ENCODE measurements around the gene CACTIN. TPM values are rescaled to one million over a fixed set of nuclear protein-coding genes. Genes with fewer than 3 reads are reported as not detected.

Gene CACTIN
- total RNA-seq, 4 donors from 2014 or later, result 6.8 to 28.4 (median 20.7) TPM

DNA sequence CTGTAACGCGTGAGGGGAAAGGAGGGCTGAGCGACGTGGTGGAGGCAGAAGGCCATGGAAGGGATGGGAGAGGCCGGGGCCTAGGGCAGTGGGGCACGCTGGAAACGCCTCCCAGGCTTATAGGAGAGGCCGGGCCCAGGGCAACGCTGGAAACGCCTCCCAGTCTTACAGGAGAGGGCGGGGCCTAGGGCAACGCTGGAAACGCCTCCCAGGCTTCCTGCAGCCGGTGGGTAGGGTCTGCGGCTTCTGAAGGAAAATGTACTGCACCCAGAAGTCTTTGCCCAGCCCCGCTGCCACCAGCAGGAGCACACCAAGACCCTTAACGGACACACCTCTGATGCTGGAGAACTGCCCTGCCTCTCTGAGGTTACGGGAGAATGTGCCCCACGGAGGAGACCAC is 9.1 kb downstream of the CACTIN start:
- Histone ChIP-seq H3K9me3 (no peaks in the 10 kb centered on the region), H3K27me3 (no peaks in the 10 kb centered on the region), H3K4me3 (no peak overlapping the region), H3K36me3 (no peaks in the 10 kb centered on the region), H3K27ac (no peak overlapping the region), H3K4me1 (no peaks in the 10 kb centered on the region)
- TF ChIP-seq POLR2A (IDR thresholded peaks at IDR 0.05), result no peak
- TF ChIP-seq, protein P1, sequence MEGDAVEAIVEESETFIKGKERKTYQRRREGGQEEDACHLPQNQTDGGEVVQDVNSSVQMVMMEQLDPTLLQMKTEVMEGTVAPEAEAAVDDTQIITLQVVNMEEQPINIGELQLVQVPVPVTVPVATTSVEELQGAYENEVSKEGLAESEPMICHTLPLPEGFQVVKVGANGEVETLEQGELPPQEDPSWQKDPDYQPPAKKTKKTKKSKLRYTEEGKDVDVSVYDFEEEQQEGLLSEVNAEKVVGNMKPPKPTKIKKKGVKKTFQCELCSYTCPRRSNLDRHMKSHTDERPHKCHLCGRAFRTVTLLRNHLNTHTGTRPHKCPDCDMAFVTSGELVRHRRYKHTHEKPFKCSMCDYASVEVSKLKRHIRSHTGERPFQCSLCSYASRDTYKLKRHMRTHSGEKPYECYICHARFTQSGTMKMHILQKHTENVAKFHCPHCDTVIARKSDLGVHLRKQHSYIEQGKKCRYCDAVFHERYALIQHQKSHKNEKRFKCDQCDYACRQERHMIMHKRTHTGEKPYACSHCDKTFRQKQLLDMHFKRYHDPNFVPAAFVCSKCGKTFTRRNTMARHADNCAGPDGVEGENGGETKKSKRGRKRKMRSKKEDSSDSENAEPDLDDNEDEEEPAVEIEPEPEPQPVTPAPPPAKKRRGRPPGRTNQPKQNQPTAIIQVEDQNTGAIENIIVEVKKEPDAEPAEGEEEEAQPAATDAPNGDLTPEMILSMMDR (IDR thresholded peaks at IDR 0.05), result no peak
- intact Hi-C loops (cut with DNase I; ENCODE audit: low total_unique reads), result loop anchor here (10.0 kb wide), 1 partner anchor 63 kb away; the partner anchor contains the start of gene MFSD12
- DNase-seq, result peak in 1 of 2 donors; percentile 16

DNA sequence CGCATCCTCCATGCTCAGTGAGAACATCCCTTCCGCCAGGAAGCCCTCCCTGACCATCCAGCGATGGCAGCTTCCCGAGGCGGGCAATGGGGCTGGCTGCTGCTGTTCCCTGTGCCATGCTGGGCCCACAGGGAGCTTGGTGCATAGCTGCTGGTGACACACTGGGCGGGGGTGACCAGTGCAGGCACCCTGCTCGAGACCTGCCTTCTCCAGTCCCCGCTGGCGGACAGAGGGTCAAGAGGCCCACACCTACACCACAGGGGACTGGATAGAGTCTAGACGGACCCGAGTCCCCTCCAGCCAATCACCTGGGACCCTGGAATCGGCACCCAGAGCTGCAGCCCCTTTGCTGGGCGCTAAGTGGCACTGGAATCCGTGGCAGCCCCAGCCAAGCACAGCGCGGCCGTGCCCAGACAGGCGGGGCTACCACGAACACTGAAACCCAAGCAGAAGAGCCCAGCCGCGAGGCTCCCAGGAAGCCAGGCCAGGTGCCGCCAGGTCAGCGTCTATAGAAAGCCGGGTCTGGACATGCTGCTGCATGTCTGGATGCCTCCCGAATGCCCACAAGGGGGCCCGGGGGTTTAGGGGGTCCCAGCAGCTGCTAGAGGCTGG is 11.0 kb downstream of the CACTIN start:
- H3K27ac ChIP-seq, result no peak overlapping the region
- no peak for DNase-seq
- no peaks in the 10 kb centered on the region for H3K36me3 ChIP-seq
- no peaks in the 10 kb centered on the region for H3K9me3 ChIP-seq
- TF ChIP-seq, protein P1 (IDR thresholded peaks at IDR 0.05), result no peak
- no peak for TF ChIP-seq POLR2A (IDR thresholded peaks at IDR 0.05)
- intact Hi-C loops (cut with DNase I; ENCODE audit: low total_unique reads), result loop anchor here (10.0 kb wide), 1 partner anchor 61 kb away; the partner anchor contains the start of gene MFSD12
- no peaks in the 10 kb centered on the region for H3K27me3 ChIP-seq
- no peaks in the 10 kb centered on the region for H3K4me1 ChIP-seq
- no peak overlapping the region for H3K4me3 ChIP-seq

DNA sequence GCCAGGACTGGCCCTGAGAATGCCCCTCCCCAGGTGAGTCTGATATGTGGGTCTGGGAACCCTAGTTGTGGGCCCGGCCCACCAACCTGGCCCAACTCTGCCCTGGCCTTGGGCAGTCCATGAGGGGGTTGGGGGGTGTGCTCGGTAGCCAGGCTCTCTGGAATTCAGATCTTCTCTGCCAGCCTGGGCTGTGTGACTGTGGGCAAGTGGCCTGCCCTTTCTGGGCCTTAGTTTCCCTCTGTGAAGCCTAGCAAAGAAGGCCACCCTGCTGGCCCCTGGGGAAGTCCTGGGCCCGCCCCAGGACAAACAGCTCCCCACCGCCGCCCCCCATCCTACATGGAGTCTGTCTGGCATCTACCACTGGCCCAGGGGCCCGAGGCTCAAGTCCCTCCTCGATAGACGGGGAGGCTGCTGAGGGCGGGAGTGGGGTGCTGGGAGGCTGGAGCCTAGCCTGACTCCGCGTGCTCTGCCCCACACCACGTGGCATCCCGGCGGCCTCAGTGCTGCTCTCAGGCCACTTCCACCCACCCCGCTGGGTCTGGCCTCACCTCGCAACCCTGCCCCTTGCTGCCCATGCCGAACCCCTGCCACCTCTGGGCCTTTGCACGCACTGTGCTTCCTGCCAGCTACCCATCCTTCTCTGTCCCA is 11.6 kb downstream of the CACTIN start:
- Histone ChIP-seq H3K27me3 (no peaks in the 10 kb centered on the region), H3K4me1 (no peaks in the 10 kb centered on the region), H3K4me3 (no peak overlapping the region), H3K36me3 (no peaks in the 10 kb centered on the region), H3K27ac (no peak overlapping the region), H3K9me3 (no peaks in the 10 kb centered on the region)
- intact Hi-C loops (cut with DNase I; ENCODE audit: low total_unique reads), result loop anchor here (10.0 kb wide), 1 partner anchor 60 kb away; the partner anchor contains the start of gene MFSD12
- TF ChIP-seq POLR2A (IDR thresholded peaks at IDR 0.05), result no peak
- TF ChIP-seq, protein P1 (IDR thresholded peaks at IDR 0.05), result no peak
- DNase-seq, result no peak

DNA sequence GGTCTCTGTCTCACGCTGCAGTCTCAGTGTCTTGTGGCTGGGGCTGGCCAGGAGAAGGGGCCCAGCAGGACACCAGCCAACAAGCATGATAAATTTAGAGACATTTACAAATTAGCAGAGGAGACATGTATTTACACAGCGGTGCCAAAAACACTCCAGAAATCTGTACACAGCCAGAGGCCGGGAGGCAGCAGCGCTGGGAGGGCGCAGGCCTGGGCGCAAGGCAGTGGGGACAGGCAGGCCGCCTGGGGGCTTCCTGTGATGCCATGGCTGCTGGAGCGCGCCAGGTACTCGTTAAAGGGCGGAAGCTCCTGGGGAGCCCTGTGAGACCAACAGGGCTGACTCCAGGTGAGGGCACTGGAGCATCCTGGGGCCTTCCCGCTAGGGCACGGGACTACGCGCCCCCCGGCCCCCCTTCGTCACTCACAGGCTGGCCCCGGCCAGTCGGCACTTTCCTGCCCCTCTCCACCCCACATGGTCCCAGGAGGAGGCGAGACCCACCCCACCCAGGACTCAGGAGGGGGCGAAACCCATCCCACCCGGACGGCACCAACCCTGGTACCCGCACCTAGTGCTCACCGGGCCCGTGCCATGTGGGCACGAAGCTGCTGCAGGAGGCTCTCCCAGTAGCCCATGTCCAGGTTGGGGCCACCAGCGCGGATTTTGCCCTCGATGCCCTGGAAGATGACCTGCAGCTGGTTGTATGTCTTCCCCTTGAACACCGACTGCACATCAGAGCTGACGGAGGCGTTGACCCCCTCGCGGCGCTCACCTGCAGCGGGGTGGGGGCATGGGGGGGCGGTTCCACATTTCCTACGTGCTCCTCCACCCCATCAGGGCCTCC is 12.6 kb downstream of the CACTIN start:
- TF ChIP-seq POLR2A (IDR thresholded peaks at IDR 0.05), result no peak
- TF ChIP-seq, protein P1 (IDR thresholded peaks at IDR 0.05), result no peak
- H3K4me1 ChIP-seq, result no peaks in the 10 kb centered on the region
- no peaks in the 10 kb centered on the region for H3K9me3 ChIP-seq
- H3K36me3 ChIP-seq, result no peaks in the 10 kb centered on the region
- DNase-seq, result no peak
- H3K27me3 ChIP-seq, result no peaks in the 10 kb centered on the region
- intact Hi-C loops (cut with DNase I; ENCODE audit: low total_unique reads), result loop anchor here (10.0 kb wide), 1 partner anchor 59 kb away; the partner anchor contains the start of gene MFSD12
- no peak overlapping the region for H3K4me3 ChIP-seq
- no peak overlapping the region for H3K27ac ChIP-seq

Measured in uterus (tissue), 4 donors.